Measurements from ENCODE around the gene IKBKG. TPM values are rescaled to one million over a fixed set of nuclear protein-coding genes. Genes with fewer than 3 reads are reported as not detected.
"Not testable (repeated sequence)": the region's sequence is repeated elsewhere in the genome, so short reads cannot be mapped to it uniquely, and the experiment has no call there.

Gene IKBKG
- polyA plus RNA-seq, 1 donor (not counting 4 experiments of a cell fraction or from before 2014, with no cell fraction given) = 15.1 TPM

DNA sequence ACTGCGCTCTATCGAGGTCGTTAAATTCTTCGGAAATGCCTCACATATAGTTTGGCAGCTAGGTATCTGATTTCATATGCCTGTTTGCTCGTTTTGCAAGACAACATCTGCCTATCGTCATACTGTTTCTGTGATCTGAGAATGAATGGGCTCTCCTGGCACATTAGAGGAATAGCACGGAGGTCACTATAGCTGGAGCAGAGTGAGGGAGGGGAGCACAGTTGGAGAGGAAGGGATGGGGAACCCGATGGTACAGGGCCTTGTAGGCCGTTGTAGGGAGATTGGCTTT lies 552 bp downstream of the IKBKG start:
- Histone ChIP-seq H3K4me2 (ENCODE audit: control insufficient read depth, extremely low read depth, insufficient read depth, low read depth, low read length) (peak overlapping the region; percentile 69), H3K27ac (ENCODE audit: control insufficient read depth, insufficient read depth, low read length) (peak overlapping the region; percentile 90), H3K4me3 (ENCODE audit: control insufficient read depth in 2 of 3, extremely low read depth in 1 of 3, insufficient read depth in 2 of 3, low read depth in 1 of 3, low read length in 3 of 3) (peak overlapping the region; percentile 63 to 82 (median 79)), H3K9ac (ENCODE audit: control insufficient read depth, extremely low read depth, insufficient read depth, low read length) (peak overlapping the region; percentile 90), H3K27me3 (ENCODE audit: control insufficient read depth, extremely low read depth, insufficient read depth, low read length) (no peaks in the 10 kb centered on the region), H3K79me2 (ENCODE audit: control insufficient read depth, insufficient read depth, low read length) (peaks cover 48% of the 10 kb centered on the region), H3K36me3 (ENCODE audit: control insufficient read depth in 2 of 2, extremely low read depth in 1 of 2, insufficient read depth in 2 of 2, low read length in 2 of 2) (peaks cover 3 to 4% of the 10 kb centered on the region in 2 experiments), H3K9me1 (ENCODE audit: control insufficient read depth, extremely low read depth, insufficient read depth, low read length) (no peaks in the 10 kb centered on the region), H3K9me3 (ENCODE audit: control insufficient read depth, low read depth, low read length) (no peaks in the 10 kb centered on the region), H4K20me1 (ENCODE audit: control insufficient read depth, extremely low read depth, insufficient read depth, low read length) (peaks cover 3% of the 10 kb centered on the region), H3K4me1 (ENCODE audit: control insufficient read depth, extremely low read depth, insufficient read depth, low read length) (peaks cover 17% of the 10 kb centered on the region), H2AFZ (ENCODE audit: control insufficient read depth, low read length) (peak overlapping the region; percentile 49)
- FAIRE-seq (no peak), DNase-seq (ENCODE audit: low read depth, low spot score) (no peak)
- dilution Hi-C loops (cut with MboI; ENCODE audit: extremely low pct_ligation_motif_present, low sequenced_read_pairs) = no loop called here
- TF ChIP-seq, protein P1, sequence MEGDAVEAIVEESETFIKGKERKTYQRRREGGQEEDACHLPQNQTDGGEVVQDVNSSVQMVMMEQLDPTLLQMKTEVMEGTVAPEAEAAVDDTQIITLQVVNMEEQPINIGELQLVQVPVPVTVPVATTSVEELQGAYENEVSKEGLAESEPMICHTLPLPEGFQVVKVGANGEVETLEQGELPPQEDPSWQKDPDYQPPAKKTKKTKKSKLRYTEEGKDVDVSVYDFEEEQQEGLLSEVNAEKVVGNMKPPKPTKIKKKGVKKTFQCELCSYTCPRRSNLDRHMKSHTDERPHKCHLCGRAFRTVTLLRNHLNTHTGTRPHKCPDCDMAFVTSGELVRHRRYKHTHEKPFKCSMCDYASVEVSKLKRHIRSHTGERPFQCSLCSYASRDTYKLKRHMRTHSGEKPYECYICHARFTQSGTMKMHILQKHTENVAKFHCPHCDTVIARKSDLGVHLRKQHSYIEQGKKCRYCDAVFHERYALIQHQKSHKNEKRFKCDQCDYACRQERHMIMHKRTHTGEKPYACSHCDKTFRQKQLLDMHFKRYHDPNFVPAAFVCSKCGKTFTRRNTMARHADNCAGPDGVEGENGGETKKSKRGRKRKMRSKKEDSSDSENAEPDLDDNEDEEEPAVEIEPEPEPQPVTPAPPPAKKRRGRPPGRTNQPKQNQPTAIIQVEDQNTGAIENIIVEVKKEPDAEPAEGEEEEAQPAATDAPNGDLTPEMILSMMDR (optimal IDR thresholded peaks at IDR 0.05 in 1 of 3, IDR thresholded peaks at IDR 0.05 in 1 of 3, conservative IDR thresholded peaks at IDR 0.05 in 1 of 3; ENCODE audit: extremely low read depth in 1 of 3, insufficient read depth in 2 of 3, low read length in 3 of 3) = no peak
- TF ChIP-seq EZH2 (IDR thresholded peaks at IDR 0.05; ENCODE audit: low read length) = no peak

- Histone ChIP-seq H3K9ac (ENCODE audit: control insufficient read depth, extremely low read depth, insufficient read depth, low read length) (no peak overlapping the region), H3K27ac (ENCODE audit: control insufficient read depth, insufficient read depth, low read length) (no peak overlapping the region), H3K36me3 (ENCODE audit: control insufficient read depth in 2 of 2, extremely low read depth in 1 of 2, insufficient read depth in 2 of 2, low read length in 2 of 2) (peaks cover 4% of the 10 kb centered on the region in 2 experiments), H3K4me1 (ENCODE audit: control insufficient read depth, extremely low read depth, insufficient read depth, low read length) (peaks cover 14% of the 10 kb centered on the region), H3K9me3 (ENCODE audit: control insufficient read depth, low read depth, low read length) (no peaks in the 10 kb centered on the region), H3K9me1 (ENCODE audit: control insufficient read depth, extremely low read depth, insufficient read depth, low read length) (no peaks in the 10 kb centered on the region), H3K79me2 (ENCODE audit: control insufficient read depth, insufficient read depth, low read length) (peaks cover 54% of the 10 kb centered on the region), H3K4me2 (ENCODE audit: control insufficient read depth, extremely low read depth, insufficient read depth, low read depth, low read length) (peak overlapping the region; percentile 41), H3K4me3 (ENCODE audit: control insufficient read depth in 2 of 3, extremely low read depth in 1 of 3, insufficient read depth in 2 of 3, low read depth in 1 of 3, low read length in 3 of 3) (no peak overlapping the region), H2AFZ (ENCODE audit: control insufficient read depth, low read length) (no peak overlapping the region), H3K27me3 (ENCODE audit: control insufficient read depth, extremely low read depth, insufficient read depth, low read length) (no peaks in the 10 kb centered on the region), H4K20me1 (ENCODE audit: control insufficient read depth, extremely low read depth, insufficient read depth, low read length) (peaks cover 3% of the 10 kb centered on the region)
- FAIRE-seq = no peak
- TF ChIP-seq EZH2 (IDR thresholded peaks at IDR 0.05; ENCODE audit: low read length) = no peak
- TF ChIP-seq, protein P1 (optimal IDR thresholded peaks at IDR 0.05 in 1 of 3, IDR thresholded peaks at IDR 0.05 in 1 of 3, conservative IDR thresholded peaks at IDR 0.05 in 1 of 3; ENCODE audit: extremely low read depth in 1 of 3, insufficient read depth in 2 of 3, low read length in 3 of 3) = no peak
- dilution Hi-C loops (cut with MboI; ENCODE audit: extremely low pct_ligation_motif_present, low sequenced_read_pairs) = no loop called here
- no peak for DNase-seq (ENCODE audit: low read depth, low spot score)
These were observed 2.3 kb downstream of the IKBKG start for GRCh38 chrX:154549766-154550165.

DNA sequence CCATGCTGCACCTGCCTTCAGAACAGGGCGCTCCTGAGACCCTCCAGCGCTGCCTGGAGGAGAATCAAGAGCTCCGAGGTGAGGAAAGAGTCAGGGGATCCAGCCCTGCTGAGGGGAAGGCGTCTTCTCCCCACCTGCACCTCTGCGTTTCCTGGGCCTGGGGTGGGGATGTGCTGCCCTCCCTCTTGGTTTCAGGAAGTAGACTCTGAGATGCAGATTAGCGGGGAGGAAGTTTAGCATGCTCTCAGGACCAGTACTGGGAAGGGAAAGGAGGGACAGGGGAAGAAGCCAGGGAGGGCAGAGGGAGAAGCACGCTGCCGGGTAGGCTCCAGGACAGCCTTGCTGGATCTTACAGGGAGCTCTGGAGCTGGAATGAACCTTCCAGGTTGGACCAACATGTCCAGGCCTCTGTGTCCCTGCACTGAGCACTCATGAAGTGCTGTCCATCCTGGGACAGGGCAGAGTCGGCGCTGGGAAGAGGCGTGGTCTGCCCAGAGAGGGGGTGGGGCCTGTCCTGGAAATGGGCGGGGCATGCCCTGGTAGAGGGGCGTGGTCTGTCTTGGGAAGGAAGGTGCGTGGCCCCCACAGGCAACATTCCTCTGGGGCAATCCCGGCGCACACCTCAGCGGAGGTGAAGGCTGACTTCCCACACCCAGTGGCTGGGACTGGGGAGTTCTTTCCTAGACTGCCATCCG lies 4.8 kb downstream of the IKBKG start:
- H2AFZ ChIP-seq (ENCODE audit: control insufficient read depth, low read length); H3K27me3 ChIP-seq (ENCODE audit: control insufficient read depth, extremely low read depth, insufficient read depth, low read length); H3K27ac ChIP-seq (ENCODE audit: control insufficient read depth, insufficient read depth, low read length); H3K36me3 ChIP-seq (ENCODE audit: control insufficient read depth in 2 of 2, extremely low read depth in 1 of 2, insufficient read depth in 2 of 2, low read length in 2 of 2); H4K20me1 ChIP-seq (ENCODE audit: control insufficient read depth, extremely low read depth, insufficient read depth, low read length); FAIRE-seq; H3K9ac ChIP-seq (ENCODE audit: control insufficient read depth, extremely low read depth, insufficient read depth, low read length); H3K9me1 ChIP-seq (ENCODE audit: control insufficient read depth, extremely low read depth, insufficient read depth, low read length); H3K4me1 ChIP-seq (ENCODE audit: control insufficient read depth, extremely low read depth, insufficient read depth, low read length); H3K4me3 ChIP-seq (ENCODE audit: control insufficient read depth in 2 of 3, extremely low read depth in 1 of 3, insufficient read depth in 2 of 3, low read depth in 1 of 3, low read length in 3 of 3); DNase-seq (ENCODE audit: low read depth, low spot score); dilution Hi-C loops (cut with MboI; ENCODE audit: extremely low pct_ligation_motif_present, low sequenced_read_pairs); H3K9me3 ChIP-seq (ENCODE audit: control insufficient read depth, low read depth, low read length); H3K4me2 ChIP-seq (ENCODE audit: control insufficient read depth, extremely low read depth, insufficient read depth, low read depth, low read length): not testable (repeated sequence)
- peaks cover 52% of the 10 kb centered on the region for H3K79me2 ChIP-seq (ENCODE audit: control insufficient read depth, insufficient read depth, low read length)
